DOHH2 (cell line): ENCODE results near the gene ANAPC7.

ENCODE experiments used
- CTCF ChIP-seq: fragments of 200-600 bp; sonication (generic); IDR thresholded peaks from one replicate; pipeline ENCODE4 v1.5.1; 2014; ENCODE audit warnings: antibody characterized with exemption, mild to moderate bottlenecking, low read depth, low read length; ENCODE audit not compliant: poor library complexity, severe bottlenecking
- EZH2phosphoT487 ChIP-seq: fragments of 200-600 bp; sonication (generic); IDR thresholded peaks from 2 replicates; pipeline ENCODE4 v1.6.1; 2017; ENCODE audit warnings: borderline replicate concordance, mild to moderate bottlenecking, antibody characterized with exemption, low read length, moderate library complexity, mixed read lengths

- TF ChIP-seq CTCF (no peak), EZH2phosphoT487 (no peak)
Observed at GRCh38 chr12:110403976-110404682, 621 bp upstream of the ANAPC7 start.
